Testis (tissue), 2 donors: Measurements from ENCODE around the gene ACACB.

ENCODE experiments used
- POLR2A ChIP-seq: fragments of 450-650 bp; IDR thresholded peaks from one replicate; pipeline ENCODE4 v1.6.1; 2017; ENCODE audit warnings: antibody characterized with exemption, mild to moderate bottlenecking, moderate library complexity
- TF ChIP-seq, protein P1 (sequence below), 3 experiments: fragments of 450-650 bp in 2 of 3; fragments of 200-600 bp in 1 of 3; sonication (generic) in 1 of 3; IDR thresholded peaks; one replicate each; pipeline ENCODE4 v1.5.1; 2016 to 2019; ENCODE audit warnings: antibody characterized with exemption in 3 of 3, mild to moderate bottlenecking in 2 of 3, moderate library complexity in 1 of 3

GRCh38 chr12:109258201-109258600 lies 141.8 kb downstream of the ACACB start:
- TF ChIP-seq, protein P1, sequence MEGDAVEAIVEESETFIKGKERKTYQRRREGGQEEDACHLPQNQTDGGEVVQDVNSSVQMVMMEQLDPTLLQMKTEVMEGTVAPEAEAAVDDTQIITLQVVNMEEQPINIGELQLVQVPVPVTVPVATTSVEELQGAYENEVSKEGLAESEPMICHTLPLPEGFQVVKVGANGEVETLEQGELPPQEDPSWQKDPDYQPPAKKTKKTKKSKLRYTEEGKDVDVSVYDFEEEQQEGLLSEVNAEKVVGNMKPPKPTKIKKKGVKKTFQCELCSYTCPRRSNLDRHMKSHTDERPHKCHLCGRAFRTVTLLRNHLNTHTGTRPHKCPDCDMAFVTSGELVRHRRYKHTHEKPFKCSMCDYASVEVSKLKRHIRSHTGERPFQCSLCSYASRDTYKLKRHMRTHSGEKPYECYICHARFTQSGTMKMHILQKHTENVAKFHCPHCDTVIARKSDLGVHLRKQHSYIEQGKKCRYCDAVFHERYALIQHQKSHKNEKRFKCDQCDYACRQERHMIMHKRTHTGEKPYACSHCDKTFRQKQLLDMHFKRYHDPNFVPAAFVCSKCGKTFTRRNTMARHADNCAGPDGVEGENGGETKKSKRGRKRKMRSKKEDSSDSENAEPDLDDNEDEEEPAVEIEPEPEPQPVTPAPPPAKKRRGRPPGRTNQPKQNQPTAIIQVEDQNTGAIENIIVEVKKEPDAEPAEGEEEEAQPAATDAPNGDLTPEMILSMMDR (IDR thresholded peaks at IDR 0.05): no peak
- TF ChIP-seq POLR2A: no peak
